Skeletal muscle cell (primary cell): ENCODE measurements around the gene KCNK6.
"Not testable (repeated sequence)": the region's sequence is repeated elsewhere in the genome, so short reads cannot be mapped to it uniquely, and the experiment has no call there.

ENCODE experiments used
- DNase-seq: peaks from one replicate; pipeline ENCODE4 v3.0.0-alpha.2; 2010; ENCODE audit warnings: low read depth
- H3K4me3 ChIP-seq: 2 replicates; pipeline ENCODE4 v1.5.1; 2011; ENCODE audit warnings: low read depth, mild to moderate bottlenecking, control low read depth, low read length, moderate library complexity

The KCNK6 gene

GRCh38 chr19:38359242-38360021 is 39.8 kb downstream of the KCNK6 start:
- no peak overlapping the region for H3K4me3 ChIP-seq

GRCh38 chr19:38360351-38360750 is 40.7 kb downstream of the KCNK6 start:
- no peak for DNase-seq
- H3K4me3 ChIP-seq: no peak overlapping the region

More at GRCh38 chr19:38359242-38360021, 39.8 kb downstream of the KCNK6 start:
- no peak for DNase-seq

GRCh38 chr19:38360839-38361631 is 41.4 kb downstream of the KCNK6 start:
- H3K4me3 ChIP-seq: peak overlapping the region; percentile 62
- no peak for DNase-seq

GRCh38 chr19:38361633-38362075 is 42.0 kb downstream of the KCNK6 start:
- peak overlapping the region; percentile 62 for H3K4me3 ChIP-seq
- DNase-seq: no peak

- DNase-seq: no peak
- peak overlapping the region; percentile 62 for H3K4me3 ChIP-seq
Measured at GRCh38 chr19:38362076-38362945, 42.7 kb downstream of the KCNK6 start.

GRCh38 chr19:38362946-38363688 is 43.5 kb downstream of the KCNK6 start:
- not testable (repeated sequence) for DNase-seq
- H3K4me3 ChIP-seq: peak overlapping the region; percentile 62

GRCh38 chr19:38367041-38367440 is 47.4 kb downstream of the KCNK6 start:
- no peak for DNase-seq
- H3K4me3 ChIP-seq: no peak overlapping the region

GRCh38 chr19:38369584-38369983 is 49.9 kb downstream of the KCNK6 start:
- no peak overlapping the region for H3K4me3 ChIP-seq
- DNase-seq: no peak

GRCh38 chr19:38370299-38370698 is 50.7 kb downstream of the KCNK6 start:
- no peak for DNase-seq
- no peak overlapping the region for H3K4me3 ChIP-seq

- no peak for DNase-seq
- H3K4me3 ChIP-seq: no peak overlapping the region
Measured at GRCh38 chr19:38371081-38371480, 51.4 kb downstream of the KCNK6 start.

GRCh38 chr19:38373907-38374331 is 54.3 kb downstream of the KCNK6 start:
- no peak for DNase-seq
- H3K4me3 ChIP-seq: peak overlapping the region; percentile 93

GRCh38 chr19:38374332-38375097 is 54.9 kb downstream of the KCNK6 start, which contains the start of gene PSMD8:
TSS of gene PSMD8 (plus strand) at chr19:38374571. CDS start at chr19:38374602, 31 bp downstream.
- DNase-seq: peak; percentile 91
- H3K4me3 ChIP-seq: peak within 1 kb of the TSS; percentile 93

GRCh38 chr19:38375098-38375493 is 55.5 kb downstream of the KCNK6 start:
- no peak for DNase-seq
- peak overlapping the region; percentile 93 for H3K4me3 ChIP-seq

GRCh38 chr19:38375748-38376147 is 56.1 kb downstream of the KCNK6 start:
- H3K4me3 ChIP-seq: peak overlapping the region; percentile 93
- DNase-seq: no peak

- peak overlapping the region; percentile 93 for H3K4me3 ChIP-seq
- no peak for DNase-seq
Measured at GRCh38 chr19:38376576-38376975, 56.9 kb downstream of the KCNK6 start.

- no peak overlapping the region for H3K4me3 ChIP-seq
- no peak for DNase-seq
Measured at GRCh38 chr19:38377052-38377451, 57.4 kb downstream of the KCNK6 start.

- DNase-seq: no peak
Measured at GRCh38 chr19:38378866-38379265, 59.2 kb downstream of the KCNK6 start.

GRCh38 chr19:38381138-38381537 is 61.5 kb downstream of the KCNK6 start:
- no peak for DNase-seq
- H3K4me3 ChIP-seq: no peak overlapping the region

More at GRCh38 chr19:38378866-38379265, 59.2 kb downstream of the KCNK6 start:
- no peak overlapping the region for H3K4me3 ChIP-seq
